HL-60/S4 treated with phorbol 12-myristate 13-acetate at 8.2 ng/mL for 4 days and 3 days (cell line): ENCODE results near the gene ADSL.

Source experiments
- in situ Hi-C: fragments of 300-500 bp; cut with MboI; formaldehyde crosslinking; loops from 2 replicates; pipeline ENCODE4 v1.15.0; 2022; ENCODE audit warnings: low sequenced_read_pairs

The ADSL gene

DNA sequence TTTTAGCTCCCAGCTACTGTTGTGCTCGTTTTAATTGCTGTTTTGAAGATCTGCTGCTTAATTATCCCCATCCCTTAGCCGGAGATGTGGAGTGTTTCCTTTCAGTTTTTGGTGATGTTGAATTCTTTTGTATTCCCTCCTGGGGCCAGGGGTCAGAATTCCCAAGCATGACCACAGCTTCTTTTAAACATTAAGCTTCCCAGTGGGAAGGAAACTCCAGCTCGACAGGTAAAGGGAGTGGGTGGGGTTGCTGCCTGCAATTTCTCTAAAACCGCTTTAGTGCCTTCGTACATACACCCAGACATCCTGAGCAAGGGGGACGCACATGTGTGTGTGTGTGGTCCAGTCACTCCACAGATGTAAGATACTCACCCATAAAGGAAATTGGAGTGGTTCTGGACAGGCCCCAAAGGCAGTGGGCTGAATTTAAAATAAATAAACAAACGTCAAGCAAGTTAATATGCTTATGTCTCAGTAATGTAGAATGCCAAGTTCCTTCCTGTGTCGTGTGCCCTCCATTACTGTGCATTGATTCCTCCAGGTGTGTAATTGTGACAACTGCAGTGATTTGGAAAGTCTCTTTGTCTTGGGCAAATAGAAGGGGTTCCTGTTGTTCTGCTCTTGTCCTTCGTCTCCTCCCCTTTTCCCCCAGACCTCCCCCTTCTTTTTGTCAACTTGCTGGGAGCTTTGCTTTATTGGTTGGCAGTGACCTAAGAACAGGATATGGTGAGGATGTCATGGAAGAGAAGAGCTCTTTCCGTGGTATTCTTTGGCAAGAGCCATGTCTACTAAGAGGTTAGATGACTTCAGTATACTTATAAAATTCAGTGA is 19.2 kb upstream of the ADSL start:
- in situ Hi-C loops: no loop called here

DNA sequence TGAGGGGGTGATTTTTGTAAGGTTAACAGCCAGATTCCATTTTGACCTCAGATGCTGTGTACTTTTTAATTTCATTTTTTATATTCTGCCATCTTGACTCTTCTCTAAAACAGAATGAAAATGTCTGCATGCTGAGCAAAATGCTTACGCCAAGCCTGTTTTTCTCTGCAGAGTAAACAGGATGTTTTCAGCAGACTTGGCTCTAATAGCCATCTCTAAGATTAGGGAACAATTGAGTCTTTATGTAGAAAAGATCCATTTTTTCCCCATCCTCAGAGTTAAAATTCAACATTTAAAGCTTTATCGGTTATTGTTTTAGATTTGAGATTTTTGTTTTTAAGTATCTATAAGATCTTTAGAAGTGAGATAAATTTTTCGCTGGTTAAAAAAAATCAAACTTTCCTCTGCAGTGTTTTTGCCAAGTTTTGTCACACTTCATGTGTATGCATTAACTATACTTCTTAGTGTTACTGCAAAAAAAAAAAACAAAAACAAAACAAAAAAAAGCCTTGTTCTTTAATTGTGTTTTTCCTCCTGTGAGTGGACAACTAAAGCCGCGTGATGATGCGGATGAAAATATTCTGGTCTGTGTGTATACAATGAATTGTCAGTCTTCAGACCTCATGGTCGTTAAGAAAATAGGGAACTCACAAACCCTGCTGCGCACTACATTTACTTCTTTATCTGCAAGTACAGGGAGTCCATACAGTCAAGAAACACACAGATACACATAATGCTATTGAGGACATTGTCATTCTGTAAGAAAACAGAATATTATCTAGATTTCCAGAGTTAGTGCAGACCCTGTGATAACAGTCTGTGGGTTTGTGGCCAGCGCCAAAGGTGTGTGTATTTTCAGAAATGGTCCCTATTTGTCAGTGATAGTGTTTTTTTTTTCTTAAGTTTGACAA is 17.5 kb upstream of the ADSL start:
- in situ Hi-C loops: no loop called here

DNA sequence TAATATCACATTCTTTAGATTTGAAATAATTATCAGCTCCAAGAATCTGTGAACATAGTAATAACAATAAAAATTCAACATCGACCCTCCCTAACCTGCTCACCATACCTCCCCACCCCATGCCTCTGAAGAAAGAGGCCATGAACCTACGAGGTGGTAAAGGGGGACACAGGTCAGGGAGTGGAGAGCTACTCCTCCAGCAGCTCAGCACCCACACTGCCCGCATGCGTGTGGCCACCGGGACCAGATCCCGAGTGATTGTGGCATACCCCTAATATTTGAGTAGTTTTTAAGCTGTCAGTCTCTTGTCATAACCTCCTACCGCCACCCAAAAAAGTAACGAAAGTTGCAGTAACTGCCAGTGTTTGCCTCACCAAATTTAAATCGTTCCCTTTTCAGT is 16.8 kb upstream of the ADSL start:
- in situ Hi-C loops: no loop called here

DNA sequence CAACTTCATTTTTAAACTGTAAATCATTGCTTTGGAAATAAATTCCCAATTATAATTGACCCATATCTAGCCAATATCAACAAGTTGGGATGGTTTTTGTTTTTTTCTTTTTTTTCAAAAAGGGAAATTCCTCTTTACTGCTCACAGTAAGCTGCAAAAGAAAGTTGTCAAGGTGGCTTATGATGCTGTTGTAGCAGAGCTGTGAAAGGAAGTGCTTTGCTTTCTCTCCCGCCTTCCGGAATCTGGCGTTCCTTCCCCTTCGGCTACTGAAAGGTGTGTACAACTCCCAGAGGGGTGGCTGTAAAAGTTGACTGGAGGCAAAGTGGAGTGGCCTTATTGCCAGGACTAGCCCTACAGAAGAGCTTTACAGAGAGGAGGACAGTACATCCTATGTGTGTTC is 16.2 kb upstream of the ADSL start:
- in situ Hi-C loops: no loop called here

DNA sequence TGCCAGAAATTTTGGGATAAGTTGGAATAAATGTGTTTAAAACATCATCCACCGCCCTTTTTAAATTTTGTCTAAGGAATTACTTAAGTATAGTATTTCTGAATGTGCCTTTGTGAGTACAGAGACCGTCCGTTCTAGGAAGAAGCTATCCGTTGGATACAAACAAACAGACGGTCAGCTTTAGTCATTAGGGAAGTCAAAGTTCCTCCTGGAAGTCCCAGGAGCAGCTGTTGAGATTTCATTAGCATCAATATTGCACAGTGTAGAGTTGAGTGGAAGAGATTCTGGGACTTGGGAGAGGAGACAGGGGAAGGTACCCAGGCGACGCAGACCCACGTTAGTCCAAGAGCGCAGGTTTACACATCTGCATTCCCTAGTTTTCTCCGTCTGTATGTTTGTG is 15.7 kb upstream of the ADSL start:
- in situ Hi-C loops: no loop called here

DNA sequence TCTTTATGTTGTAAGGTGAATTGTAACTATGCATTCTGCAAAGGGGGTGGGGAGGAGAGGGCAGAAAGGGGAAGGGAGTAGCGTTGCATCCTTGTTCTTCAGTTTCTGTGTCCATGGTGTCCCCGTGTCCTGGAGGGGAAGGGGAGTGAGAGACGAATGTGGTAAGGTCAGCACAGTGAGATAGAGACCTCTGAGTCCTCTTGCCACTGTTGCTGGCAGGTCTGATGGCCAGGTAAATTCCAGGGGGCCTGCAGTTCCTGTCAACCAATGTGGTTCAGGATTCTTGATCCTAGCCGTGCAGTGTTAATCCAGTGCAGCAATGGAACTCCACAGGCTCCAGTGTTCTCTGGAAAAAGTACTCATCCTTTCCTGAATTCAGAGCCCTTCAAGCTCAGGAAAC is 14.6 kb upstream of the ADSL start:
- in situ Hi-C loops: no loop called here

DNA sequence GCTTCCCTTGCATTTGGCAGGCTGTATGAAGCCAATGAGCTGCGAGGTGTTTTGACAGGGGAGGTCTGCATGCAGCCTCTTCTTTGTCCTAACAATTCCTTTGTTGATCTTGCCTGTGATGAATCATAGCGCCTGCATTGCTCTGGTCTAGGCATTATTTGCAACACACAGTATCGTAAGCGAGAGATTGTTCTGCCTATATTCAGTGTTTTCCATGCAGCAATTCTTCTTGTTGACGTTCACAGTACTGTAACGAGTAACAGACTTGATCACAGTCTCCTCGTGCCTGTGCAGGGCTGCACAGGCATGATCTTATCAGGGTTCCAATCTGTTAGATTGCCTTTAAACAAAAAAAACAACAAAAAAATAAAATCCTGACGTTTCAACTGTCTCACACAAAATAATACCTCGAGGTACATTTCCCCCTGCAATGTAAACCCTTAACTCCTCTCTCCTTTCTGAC is 13.9 kb upstream of the ADSL start:
- in situ Hi-C loops: no loop called here

DNA sequence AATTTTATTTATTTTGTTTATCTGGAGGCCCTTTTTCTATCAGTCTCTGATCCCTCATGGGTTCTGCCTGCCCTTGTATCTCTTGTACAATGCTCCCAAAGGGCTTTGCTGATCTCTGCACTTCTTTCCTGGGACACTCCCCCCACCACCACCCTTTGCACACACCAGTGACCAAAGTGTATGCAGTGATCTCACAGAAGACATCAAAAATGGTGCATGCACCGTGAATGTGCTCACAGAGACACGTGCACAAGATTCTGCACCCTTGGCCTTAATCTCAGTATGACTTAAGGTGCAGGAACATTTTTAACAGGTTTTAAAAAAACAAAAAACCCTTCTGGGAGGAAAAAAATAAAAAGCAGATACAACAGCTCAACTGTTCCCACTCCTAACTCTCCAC is 12.2 kb upstream of the ADSL start:
- in situ Hi-C loops: no loop called here

DNA sequence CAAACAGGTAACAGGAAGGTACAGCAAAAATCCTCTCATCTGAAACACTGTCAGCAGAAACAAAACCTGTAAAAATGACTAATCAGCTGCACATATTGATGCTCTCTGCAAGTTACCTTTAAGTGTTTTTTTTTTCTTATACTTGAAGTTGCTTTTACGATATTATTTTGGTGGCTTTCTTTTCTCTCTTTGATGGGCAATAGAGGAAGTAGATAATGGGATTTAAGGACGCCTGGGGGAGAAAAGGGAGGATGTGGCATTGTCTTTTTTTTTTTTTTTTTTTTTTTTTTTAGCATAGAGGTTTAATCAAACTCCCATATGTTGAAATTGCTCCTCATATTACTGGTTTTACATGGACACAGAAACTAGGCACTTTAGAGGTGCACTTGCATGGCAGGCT is 11.4 kb upstream of the ADSL start:
- in situ Hi-C loops: no loop called here

DNA sequence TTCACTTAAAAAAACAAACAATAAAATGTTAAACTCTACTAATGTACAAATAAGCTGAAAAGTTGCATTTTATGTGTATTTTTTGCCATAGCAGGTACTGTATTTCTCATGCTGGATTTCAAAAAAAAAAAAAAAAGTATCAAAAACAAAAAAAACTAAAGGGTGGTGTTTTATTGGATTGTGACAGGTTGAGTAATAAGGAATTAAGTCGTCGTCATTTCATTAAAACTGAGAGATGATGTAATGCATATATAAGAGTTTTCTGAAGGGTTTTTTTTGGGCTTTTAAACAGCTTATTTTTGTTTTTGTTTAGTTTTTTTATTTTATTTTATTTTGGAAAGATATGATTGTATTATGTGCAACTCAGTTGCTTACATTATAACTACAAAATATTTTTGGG is 10.9 kb upstream of the ADSL start:
- in situ Hi-C loops: no loop called here

DNA sequence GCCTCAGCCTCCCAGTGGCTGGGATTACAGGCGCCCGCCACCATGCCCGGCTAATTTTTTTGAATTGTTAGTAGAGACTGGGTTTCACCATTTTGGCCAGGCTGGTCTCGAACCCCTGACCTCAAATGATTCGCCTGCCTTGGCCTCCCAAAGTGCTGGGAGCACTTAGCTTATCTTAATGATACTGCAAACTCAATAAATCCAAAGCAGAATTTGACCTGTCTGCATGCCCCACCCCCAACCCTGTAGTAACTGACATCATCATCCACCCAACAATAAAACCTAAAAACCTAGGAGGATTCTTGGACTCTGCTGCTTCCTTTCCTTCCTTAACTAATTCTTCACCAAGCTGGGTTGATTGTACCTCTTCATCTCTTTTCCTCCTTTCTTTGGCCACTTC is 6.3 kb upstream of the ADSL start:
- in situ Hi-C loops: no loop called here

DNA sequence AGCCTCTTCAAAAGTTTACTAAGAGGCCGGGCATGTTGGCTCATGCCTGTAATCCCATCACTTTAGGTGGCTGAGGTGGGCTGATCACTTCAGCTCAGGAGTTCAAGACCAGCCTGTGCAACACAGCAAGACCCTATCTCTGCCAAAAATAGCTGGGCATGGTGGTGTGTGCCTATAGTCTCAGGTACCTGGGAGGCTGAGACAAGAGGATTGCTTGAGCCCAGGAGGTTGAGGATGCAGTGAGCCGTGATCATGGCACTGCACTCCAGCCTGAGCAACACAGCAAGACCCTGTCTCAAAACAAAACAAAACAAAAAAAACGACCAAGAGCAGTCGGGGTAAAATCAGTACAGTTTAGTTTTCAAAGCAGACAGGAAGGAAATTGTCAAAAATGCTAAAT is 4.7 kb upstream of the ADSL start:
- in situ Hi-C loops: no loop called here

DNA sequence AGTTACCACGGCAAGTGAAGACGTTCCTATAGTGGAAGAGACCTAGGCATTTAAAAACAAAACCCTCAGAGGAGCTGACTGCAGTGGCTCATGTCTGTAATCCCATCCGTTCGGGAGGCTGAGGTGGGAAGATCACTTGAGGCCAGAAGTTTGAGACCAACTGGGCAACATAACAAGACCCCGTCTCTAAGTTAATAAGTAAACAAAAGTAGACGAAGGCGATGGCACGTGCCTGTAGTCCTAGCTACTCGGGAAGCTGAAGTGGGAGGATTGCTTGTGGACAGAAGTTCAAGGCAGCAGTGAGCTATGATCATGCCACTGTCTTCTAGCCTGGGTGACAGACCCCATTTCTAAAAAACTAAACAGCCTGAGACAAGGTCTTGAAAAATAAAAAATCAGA is 3.8 kb upstream of the ADSL start:
- in situ Hi-C loops: no loop called here

DNA sequence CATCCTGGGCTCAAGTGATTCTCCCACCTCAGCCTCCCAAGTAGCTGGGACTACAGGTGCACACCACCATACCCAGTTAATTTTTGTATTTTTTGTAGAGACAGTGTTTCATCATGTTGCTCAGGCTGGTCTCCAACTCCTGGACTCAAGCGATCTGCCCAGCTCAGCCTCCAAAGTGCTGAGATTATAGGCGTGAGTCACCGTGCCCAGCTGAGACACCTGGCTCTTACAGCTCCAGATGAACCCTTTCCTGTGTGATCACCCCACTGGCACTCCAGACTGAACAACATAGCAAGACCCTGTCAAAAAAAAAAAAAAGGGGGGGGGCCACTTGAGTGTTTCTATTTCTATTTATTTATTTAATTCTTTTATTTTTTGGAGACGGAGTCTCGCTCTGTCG is 1.0 kb upstream of the ADSL start:
- in situ Hi-C loops: no loop called here

DNA sequence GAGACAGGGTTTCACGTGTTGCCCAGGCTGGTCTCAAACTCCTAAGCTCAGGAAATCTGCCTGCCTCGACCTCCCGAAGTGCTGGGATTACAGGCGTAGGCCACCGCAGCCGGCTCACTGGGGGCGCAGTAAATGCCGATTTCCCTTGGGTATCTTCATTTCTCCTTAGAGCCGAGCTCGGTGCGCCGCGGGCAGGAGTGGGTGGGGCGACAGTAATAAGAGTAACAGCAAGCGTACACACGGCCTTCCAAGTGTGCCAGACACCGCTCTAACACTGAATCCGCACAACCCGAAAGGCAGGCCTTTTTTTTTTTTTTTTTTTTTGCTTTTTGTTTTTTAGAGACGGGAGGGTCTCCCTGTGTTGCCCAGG is 500 bp upstream of the ADSL start:
- in situ Hi-C loops: no loop called here

DNA sequence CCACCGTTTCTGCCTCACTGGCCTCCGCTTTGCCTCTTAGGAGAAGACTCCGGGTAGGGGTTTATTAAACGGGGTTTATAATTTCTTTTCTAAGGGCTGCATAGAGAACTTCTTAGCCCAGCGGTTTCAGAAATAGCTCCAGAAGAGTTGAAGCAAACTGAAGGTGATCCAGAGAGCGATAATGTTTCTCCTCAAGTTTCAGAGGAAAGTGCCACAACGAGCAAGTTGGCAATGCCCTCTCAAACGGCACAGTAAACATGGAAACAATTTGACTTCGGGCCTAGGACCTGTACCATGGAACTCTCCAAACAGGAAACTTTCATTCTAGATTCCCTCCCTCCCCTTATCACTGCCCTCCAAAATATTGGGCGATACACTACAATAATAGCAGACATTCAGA is 1.0 kb downstream of the ADSL start:
- in situ Hi-C loops: no loop called here

DNA sequence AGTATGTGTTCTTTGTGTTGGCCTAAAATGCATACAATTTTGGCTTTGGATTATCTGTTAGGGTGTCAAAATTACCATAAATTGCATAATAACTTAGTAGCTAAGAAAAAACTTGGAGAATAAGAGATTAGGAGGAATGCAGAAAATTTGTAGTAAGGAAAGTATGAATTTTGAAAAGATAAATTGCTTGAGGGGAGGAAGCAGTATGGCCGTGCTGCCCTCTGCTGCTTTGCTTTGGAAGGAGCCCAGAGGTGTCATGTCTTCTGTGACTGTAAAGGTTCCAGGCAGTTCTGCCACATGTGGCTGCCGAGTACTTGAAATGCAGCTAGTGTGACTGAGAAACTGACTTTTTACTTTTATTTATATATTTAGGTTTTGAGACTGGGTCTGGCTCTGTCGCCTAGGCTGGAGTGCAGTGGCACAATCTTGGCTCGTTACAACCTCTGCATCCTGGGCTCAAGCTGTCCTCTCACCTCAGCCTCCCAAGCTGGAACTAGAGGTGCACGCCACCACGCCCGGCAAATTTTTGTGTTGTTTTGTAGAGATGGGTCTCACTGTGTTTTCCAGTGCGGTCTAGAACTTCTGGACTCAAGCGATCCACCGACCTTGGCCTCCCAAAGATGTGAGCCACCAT is 1.8 kb downstream of the ADSL start:
- in situ Hi-C loops: no loop called here

DNA sequence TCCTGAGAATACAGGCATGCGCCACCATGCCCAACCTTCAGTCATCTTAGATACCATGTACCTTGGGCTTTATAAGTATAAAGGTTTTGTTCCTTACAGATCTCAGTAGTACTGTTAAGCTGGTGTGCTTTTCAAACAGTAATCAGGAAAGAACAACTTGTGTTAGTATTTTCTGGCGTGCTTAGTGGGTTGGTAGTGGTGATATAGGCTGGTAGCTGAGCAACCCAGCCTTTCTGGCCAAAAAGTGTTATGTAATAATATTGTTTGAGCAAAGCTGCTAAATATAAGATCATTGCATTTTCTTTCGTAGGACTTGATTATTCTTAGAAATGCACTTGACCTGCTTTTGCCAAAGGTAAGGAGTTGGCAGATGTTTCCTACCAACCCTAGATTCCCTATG is 6.5 kb downstream of the ADSL start:
- in situ Hi-C loops: no loop called here

DNA sequence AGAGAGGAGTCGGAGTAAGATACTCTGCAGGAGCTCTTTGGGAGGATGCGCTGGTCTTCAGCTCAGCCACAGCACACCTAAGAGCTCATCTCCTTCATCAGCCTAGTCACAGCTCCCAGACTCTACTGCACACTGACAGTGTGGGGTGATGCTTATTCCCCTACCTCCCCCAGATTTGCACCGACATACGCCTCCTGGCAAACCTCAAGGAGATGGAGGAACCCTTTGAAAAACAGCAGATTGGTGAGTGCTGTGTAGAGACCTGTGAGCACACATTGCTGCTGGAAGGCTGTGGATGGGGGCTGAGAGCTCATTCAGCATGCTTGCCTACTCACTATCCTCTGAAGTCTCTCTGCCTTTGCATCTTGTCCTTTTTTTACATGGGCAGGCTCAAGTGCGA is 14.8 kb downstream of the ADSL start:
- in situ Hi-C loops: no loop called here

DNA sequence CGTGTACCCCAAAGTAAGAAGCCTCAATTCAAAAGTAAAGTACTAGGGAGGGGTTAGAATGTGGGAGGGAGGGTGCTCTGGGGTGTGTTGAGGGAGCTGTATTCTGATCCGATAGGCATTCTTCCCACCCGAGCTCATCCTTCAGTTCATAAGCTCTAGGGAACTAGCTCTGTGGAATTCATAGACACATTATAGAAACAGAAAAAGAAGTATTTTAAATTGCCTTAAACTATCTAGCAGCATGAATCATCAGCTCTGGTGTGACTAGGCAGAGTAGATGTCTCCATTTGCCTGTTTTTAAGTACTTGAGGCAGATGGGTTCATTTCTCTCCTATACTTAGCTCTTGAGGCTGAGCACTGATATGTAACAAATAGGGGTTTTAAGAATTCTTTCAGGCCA is 16.8 kb downstream of the ADSL start:
- in situ Hi-C loops: no loop called here

DNA sequence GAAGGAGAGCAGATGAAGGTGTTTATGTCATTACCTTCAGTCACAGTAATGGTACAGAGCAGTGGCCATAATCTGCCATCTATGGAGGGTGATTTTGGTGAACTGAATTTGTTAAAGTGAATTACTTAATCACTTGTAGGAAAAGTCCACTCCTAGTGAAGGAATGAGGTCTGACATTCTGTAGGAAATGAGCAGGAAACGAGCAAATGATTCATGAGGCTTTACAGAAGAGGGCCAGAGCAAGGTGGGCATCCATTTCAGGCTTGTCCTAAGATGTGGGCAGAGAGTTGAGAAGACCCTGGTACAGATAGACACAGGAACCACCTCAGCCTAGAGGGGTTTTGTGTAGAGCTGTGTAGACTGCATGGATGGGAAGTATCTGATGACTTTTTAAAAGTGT is 18.1 kb downstream of the ADSL start:
- in situ Hi-C loops: no loop called here

DNA sequence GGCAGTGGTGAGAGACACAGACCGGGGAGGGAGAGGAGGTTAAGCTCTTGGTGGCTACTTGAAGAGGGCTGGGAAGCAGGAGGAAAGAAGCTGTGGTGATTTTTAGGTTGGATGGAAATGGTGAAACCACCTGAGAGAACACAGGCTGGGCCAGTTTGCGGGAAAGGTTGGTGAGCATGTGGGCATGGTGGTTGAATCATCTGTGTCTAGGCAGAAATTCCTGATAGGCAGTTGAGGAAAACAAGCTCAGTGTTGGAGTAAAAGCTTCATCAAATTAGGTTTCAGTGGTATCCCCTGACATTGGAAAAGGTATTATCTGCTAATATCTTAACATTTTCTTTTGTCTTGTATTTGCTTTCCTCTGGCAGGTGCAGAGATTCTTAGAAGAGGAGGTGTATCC is 19.8 kb downstream of the ADSL start:
- in situ Hi-C loops: no loop called here
